ELF-1 (cell line): ENCODE results near the gene CD300LF.
A peak's percentile ranks its signal among the peaks of the same experiment; 100 is the strongest.

Experiments
- DNase-seq: peaks from one replicate; pipeline ENCODE4 v3.0.0-alpha.2; 2016; ENCODE audit warnings: low read depth, low spot score

Gene CD300LF

DNA sequence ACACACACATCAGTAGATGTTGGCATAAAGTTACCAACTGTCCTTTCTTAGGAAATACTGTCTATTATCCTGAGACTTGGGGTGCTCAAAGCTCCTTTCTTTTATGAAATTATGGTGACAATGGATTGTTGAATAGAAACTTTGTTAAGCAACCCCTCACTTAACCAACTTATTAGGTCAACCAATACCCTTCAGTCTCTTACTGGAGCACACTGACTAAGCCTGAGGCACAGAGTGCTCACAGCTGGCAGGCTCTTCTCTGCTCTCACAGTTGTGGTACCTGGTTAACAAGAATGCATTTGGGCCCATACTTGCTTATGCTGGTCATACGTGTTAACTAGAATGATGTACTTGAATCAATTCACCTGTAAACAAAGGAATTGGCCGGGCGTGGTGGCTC is 24.8 kb downstream of the CD300LF start:
- no peak for DNase-seq

DNA sequence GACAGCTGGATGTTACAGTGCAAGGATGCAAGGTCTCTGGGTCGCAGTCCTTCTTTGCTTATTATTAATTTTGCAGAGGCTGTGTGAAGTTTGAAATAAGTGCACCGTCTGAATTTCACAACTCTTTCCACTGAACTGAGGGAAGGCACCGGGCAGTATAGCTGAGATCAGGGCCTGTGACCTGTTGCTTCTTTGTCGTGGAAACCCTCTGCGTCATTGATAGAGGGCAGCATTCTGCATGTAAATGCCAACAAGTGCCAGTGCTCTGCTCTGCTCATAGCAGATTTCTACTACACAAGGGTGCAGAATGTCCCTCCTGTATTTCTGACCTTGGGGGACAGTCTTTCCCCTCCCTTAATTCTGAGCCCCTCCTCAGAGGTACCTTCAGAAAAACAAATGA is 26.0 kb downstream of the CD300LF start:
- DNase-seq = no peak

DNA sequence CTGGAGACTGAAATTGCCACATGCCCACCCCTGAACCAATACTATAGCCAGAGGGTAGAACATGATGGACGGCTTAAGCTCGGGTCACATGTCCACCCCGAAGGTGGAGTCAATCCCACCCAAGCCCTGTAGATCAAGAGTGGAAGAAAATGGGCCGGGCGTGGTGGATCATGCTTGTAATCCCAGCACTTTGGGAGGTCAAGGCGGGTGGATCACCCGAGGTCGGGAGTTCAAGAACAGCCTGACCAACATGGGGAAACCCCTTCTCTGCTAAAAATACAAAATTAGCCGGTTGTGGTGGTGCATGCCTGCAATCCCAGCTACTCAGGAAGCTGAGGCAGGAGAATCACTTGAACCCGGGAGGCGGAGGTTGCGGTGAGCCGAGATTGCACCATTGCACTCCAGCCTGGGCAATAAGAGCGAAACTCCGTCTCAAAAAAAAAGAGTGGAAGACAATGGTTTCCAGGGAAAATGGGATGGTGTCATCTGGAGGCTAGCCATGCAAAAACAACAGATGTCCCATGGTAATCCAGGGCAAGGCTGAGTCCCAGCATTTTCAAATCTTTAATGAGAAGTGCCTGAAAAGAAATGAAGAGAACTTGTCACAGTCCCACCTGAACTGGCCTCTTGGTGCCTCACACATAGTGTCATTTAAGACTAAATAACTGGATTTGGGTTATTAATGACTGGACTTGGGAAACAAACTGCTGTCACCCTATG is 30.1 kb downstream of the CD300LF start:
- no peak for DNase-seq

DNA sequence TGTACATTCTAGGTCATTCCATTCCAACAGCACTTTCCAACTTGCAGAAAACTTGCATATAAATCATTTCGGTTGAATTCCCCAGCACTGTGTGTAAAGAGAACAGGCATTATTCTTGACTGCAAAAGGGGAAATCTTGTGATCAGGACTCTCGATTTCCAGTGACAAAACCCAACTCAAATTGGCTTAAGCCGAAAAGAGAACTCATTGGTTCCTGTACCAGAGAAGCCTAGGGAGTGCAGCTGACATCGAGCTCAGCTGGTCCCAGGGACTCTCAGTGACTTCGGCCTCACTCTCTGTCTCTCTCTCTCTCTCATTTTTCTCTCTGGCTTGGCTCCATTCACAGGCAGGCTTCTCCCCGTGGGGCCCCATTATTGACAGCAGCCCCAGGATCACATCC is 30.7 kb downstream of the CD300LF start:
- no peak for DNase-seq

DNA sequence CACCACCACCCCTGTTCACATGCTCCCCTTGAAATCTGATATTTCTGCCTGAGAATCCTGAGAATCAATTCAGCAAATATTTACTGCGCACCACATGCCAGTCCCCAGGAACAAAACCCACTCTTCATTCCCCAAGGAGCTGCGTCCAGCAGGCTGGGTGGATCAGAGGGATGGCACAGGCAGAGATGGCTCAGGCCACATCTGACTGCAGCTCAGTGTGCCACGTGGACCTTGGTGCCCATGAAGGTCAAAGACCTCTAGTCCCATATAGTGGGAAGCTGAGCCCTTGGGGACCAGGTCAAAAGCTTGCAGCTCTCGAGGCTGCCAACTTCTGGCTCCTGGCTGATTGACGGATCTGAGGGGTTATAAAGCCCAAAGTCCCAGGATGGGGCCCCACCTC is 31.8 kb downstream of the CD300LF start:
- DNase-seq = no peak

DNA sequence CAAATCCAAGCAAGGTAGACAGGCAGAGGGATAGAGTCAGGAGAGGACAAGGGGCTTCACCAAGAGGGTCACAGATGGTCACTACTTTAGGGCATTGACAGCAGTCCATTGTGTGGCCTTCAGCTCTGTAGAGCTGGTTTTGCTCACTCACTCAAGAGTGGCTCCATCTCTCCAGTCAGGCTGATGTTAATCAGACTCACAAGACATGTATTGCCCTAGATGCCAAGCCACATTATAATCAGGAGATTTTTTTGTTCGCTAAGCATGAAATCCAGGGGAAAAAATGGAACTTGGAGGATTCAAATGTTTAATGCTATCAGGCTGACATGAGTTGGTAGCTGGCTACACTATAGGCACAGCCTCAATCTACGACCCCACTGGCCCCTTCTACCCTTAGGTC is 32.5 kb downstream of the CD300LF start:
- no peak for DNase-seq

DNA sequence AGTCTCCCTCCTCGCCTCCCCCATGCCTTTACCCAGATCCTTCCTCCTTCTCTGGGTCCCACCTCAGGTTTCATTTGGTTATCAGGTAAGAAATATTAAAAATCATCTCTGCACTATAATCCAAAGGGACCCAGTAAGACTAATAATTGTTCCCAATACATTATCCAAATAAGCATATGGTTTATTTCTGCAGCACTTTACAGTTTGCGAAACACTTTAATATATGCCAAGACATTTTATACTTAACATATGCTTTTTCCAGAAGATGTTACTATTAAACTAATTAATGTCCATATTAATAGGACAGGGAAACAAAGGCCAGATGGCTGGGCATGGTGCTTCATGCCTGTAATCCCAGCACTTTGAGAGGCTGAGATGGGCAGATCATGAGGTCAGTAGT is 33.3 kb downstream of the CD300LF start:
- DNase-seq = no peak

DNA sequence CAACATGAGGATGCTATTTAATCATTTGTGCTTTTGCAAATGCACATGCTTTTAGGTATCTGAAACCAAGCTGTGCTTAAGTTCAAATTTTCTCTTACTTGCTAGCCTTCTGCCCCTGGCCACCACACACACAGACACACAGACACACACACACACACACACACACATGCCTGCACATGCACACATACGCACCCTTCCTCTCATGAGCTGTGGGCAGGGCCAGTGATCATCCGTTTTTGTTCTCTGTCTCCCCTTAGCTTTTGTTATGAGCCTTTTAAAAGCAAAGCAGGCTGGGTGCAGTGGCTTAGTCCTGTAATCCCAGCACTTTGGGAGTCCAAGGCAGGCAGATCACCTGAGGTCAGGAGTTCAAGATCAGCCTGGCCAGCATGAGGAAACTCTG is 34.2 kb downstream of the CD300LF start:
- no peak for DNase-seq

DNA sequence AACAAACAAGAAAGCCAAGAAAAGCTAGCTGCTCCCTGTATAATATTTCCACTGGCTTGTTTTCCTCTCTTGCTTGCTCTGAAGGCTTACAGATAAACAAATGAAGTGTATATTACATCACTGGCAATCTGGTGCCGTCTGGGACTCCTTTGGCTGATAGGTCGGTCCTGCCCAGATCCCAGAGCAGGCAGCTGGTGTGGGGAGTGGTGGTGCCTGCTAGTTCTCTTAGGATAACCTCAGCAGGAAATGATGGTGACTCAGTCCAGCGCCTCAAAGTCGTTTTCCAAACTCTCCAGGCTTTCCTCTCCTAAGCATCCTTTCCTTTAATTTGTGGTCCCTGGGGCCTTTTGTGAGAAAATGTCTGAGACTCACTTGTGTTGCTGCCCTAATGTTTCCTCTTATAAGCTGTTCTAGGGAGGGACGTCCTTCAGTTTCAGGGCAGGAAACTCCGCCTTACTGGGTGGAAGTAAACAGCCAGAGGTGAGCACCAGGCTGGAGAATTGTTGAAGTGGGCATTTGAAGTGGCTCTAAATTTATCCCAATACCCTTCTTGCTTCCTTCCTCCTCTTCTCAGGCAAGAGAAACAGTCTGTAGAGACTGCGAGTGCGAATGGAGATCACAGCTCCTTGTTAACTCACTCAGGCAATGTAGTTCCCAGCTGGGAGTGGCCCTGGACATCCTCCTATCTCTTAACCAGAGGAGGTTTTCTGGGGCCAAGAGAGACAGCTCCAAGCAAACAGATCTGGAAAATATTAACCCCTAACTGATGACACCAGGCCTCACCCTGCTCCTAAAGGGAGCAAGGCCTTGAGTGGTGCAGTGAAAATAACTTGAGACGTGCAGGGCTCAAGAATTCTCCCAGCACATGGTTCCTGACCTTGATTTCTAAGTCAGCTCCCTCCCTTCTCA is 34.9 kb downstream of the CD300LF start:
- peak; percentile 59 for DNase-seq

DNA sequence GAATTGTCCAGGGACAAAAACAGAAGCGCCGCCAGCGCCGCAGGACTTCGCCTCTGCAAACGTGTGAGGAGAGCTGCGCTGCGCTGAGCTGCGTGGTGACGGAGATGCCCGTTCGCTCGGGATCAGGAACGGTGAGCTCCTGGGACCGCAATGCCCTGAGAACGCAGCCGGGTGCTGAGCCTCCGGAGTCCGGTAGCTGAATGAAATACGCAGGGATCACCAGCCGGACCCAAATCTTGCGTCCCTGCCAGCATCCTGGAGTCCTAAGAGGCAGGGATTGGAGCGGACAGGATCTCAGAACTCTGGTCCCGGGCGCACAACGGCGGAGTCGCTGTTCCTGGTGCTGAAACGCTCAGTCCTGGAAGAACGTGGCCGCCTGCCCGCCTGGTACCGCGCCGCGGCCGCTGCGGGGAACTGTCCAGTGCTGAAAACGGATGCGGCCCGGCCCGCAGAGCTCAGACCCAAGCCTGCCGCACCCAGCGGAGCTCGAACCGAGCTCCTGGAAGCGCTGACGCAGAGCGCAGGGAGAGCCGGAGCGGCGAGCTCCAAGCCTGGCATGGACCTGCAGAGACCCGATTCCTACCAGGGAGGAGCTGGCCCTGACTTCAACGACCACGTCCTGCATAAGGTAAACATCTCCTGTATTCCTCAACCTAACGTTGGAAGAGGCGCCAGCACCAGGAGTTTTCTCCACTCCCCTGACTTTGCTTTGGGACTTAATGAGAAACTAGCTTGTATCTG is 41.5 kb downstream of the CD300LF start:
- peak; percentile 96 for DNase-seq

DNA sequence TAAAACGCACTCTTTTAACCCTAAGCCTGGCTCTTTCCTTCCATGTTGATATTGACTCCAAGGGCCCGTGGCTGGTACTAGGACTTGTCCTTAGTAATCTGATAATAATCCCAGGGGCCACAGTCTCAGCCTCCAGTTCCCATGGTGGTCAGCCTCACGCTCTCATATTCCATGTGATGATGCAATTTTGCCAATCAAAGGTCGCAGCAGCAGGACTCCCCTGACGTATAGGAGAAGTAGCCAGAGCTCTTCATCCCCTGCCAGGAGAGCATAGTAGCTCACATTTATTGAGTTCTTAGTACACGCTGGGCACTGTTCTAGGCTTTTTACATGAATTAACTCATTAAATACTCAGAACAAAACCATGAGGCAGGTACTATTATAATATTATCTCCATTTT is 42.4 kb downstream of the CD300LF start:
- no peak for DNase-seq

DNA sequence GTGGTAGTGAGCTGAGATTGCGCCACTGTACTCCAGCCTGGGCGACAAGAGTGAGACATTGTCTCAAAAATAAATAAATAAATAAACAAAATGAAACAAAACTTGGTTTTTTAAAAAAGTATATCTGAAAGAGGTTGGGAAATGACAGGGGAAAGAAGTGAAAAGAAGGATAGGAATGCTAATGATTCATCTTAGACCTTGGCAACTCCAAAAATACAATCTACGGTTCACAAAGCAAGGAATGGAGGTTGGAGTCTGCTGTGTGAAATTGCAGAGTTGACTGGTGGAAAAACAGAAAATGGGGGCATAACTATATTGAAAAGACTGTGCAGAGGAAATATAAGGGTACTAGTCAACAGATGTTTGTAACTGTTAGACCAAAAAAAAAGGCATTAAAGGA is 49.2 kb downstream of the CD300LF start:
- DNase-seq = no peak

DNA sequence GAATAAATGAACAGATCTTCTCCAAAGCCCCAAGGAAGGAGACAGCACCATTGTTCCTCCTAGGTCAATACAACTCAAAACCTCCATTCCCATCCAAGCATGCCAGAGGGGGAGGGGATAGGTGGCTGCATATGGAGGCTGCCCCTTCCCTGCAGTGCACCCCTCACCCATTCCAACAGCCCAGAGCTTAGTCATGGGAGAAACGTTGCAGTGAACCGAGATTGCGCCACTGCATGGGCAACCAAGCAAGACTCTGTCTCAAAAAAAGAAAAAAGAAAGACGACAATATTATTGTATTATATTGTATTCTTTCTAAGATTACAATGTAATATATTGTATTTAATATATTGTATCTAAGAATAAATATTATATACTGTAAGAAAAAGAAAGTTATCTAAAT is 52.8 kb downstream of the CD300LF start:
- no peak for DNase-seq

DNA sequence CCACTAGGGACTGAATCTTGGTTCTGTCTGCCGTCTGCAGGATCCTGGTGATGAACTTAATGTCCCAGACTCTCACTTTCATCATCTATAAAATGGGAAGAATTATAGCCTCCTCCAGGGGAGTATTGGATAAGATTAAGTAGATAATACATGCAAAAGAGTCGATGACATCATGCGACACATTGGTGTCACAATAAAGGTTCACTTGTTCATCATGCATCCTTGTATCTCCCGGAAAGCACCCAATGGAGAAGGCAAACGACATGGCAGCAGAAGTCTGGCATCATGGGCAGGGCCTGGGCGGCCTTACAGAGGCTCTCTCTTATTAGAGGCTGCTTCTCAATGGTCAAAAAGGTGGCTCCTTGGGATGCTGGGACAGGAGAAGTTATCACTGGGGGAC is 54.1 kb downstream of the CD300LF start:
- no peak for DNase-seq

DNA sequence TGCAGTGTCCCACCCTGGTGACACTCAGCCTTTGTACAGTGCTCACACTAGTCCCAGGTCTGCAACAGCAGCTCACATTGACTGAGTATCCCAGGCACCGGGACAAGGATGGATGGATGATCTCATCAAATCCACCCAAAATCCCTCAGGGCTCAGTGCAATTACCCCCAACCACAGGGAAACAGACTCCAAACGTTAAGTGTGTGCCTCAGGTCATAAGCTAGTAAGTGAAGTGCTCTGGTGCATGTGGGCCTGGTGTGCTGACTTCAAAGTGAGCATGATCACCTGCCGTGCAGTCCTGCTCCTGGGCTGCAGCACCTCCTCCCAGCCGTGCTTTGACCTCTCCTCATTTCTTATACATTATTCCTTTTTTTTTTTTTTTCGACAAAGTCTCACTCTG is 58.0 kb downstream of the CD300LF start:
- peak; percentile 89 for DNase-seq

DNA sequence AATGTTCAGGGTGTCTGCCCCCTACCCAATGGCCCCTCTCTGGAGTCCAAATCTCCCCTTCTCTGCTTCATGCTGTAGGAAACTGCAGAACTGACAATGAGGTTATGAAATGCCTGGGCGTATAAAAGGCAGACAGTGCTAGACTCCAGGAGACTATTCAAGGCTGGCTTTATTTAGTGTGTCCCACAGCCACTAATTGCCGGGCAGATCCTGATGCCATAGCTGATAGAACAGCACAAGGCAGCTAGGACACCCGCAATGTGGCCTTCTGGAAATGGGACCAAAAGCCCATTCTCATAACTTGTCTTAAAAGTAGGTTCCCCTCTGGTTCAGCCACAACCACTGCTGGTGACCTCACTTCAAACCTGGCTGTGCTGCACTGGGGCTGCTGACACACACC is 60.7 kb downstream of the CD300LF start:
- no peak for DNase-seq

DNA sequence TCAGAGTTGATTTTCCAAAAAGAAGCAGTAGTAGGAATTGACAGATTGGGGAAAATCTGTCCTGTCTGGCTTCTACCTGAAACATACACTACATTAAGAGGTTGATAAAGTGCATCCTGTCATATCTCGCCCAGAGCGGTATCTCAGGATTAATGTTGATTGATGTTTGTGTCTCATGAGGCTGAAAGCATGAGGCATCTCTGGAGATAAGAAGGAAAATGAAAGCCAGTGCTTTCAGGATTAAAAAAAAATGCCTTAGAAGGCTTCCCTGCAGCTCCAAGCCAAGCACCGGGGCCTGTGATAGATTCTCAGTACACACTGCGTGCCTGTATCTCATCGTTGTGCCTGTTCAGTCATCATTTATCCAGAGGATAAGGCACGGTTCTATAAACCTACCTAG is 62.8 kb downstream of the CD300LF start:
- DNase-seq = peak; percentile 44

DNA sequence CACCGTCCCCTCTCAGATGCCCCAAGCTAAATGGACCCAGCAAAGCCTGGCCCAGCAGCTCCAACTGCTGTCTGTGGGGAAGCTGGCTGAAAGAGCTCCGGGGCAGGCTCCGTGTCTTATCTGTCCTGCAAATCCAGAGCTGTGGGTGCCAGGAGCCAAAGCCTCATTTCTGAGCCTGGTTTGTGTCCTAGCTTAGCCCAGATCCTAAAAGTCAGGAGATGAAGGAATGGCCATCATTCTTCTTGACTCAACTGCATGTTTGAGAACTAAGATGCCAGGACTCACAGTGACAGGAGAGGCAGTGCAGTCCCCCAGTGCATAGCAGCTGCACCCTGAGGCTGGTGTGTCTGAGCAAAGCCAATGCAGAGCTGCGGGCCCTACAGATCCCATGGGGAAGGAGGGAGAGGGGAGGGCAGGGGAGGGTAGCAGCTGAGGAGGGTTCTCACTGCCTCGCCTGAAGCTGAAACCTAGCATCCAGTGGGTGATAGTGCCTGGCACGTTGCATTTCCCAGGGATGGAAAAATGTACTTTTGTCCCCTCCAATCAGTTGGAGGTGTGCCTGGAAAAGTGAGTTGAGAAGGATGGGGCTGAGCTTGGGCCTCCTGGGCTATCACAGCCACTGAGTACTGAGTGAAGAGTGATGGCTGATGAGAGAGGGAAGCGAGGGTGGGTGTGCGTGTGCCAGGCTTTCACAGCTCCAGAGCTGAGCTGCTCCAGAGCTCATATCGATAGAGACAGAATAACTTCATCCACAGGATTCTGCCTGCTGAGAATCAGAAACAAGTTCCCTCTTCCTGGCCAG is 64.7 kb downstream of the CD300LF start:
- peak; percentile 90 for DNase-seq

DNA sequence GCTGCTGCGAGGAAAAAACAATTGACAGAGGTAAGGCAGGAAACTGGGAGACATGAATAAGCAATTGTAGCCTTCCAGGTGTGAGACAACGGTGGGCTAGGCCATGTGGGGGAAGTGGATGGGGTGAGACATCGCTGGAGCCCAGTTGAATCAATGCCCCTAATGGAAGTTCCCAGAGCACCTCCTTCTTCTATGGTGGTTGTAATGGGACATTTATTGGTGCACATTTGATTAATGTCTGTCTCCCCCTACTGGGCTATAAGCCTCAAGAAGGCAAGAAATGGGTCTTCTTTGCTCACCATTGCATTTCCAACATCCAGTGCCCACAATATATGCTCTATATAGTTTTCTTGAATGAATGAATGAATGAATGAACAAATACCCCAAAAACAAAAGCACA is 66.5 kb downstream of the CD300LF start:
- no peak for DNase-seq

DNA sequence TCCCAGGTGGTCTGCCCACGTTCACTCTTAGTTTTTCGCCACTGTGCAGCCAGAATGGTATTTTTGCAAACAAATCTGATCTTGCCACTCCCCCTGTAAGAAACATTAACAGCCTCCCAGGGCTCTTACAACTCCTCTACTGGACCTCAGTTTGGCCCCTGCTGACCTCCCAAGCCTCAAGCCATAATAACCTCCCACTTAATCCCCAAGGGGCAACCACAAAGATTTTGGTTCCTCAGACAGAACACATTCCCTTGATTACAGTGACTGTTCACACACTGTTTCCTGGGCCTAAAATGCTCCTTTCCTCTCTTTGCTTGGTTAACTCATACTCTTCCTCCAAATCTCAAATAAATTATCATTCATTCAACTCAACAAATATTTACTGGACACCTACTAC is 67.7 kb downstream of the CD300LF start:
- no peak for DNase-seq

DNA sequence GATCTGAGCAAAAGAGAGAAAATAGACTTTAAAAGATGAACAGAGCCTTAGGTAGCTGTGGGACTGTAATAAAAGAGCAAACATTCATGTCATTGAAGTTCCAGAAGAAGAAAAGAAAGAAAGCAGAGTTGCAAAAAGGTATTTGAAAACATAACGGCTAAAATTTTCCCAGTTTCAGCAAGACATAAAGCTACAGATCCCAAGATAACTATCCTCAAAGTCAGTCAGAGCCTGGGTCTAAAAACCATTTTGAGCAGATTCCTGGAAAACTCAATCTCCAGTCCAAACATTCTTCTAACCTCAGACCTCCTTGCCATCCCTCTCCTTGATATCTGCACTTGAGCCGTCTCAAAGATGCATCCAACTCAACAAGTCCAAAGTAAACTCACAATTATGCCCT is 68.3 kb downstream of the CD300LF start:
- DNase-seq = no peak
